ENCODE measurements around the gene PKNOX2. TPM values are rescaled to one million over a fixed set of nuclear protein-coding genes. Genes with fewer than 3 reads are reported as not detected.

The PKNOX2 gene
- total RNA-seq, 4 donors from 2014 or later, result 0.40 to 5.9 (median 1.1) TPM; not detected in 1

GRCh38 chr11:125124618-125124992 is 39.9 kb upstream of the PKNOX2 start:
- H3K27ac ChIP-seq, result no peak overlapping the region
- TF ChIP-seq CTCF (IDR thresholded peaks at IDR 0.05) (no peak), POLR2A (IDR thresholded peaks at IDR 0.05) (no peak)
- H3K36me3 ChIP-seq, result no peaks in the 10 kb centered on the region
- H3K4me1 ChIP-seq, result peaks cover 0 to 7% (median 2%) of the 10 kb centered on the region in 3 donors
- intact Hi-C loops (cut with DNase I), result no loop called here
- no peaks in the 10 kb centered on the region for H3K9me3 ChIP-seq
- no peak overlapping the region for H3K4me3 ChIP-seq
- WGBS, 2 donors, result 84 to 88% methylated on average over 3 to 4 of the region's 4 CpGs
- DNase-seq, result no peak
- peaks cover 0 to 28% (median 0%) of the 10 kb centered on the region in 4 donors for H3K27me3 ChIP-seq

GRCh38 chr11:125128450-125128849 is 36.1 kb upstream of the PKNOX2 start:
- Histone ChIP-seq H3K4me3 (no peak overlapping the region), H3K36me3 (no peaks in the 10 kb centered on the region), H3K27ac (no peak overlapping the region), H3K4me1 (peaks cover 0 to 7% (median 2%) of the 10 kb centered on the region in 3 donors), H3K27me3 (peaks cover 0 to 28% (median 0%) of the 10 kb centered on the region in 4 donors), H3K9me3 (no peaks in the 10 kb centered on the region)
- TF ChIP-seq CTCF (IDR thresholded peaks at IDR 0.05), result no peak
- no peak for TF ChIP-seq POLR2A (IDR thresholded peaks at IDR 0.05)
- 57 to 65% methylated on average over 4 of the region's 4 CpGs for WGBS, 2 donors
- no peak for DNase-seq
- intact Hi-C loops (cut with DNase I), result no loop called here

GRCh38 chr11:125129316-125129993 is 35.1 kb upstream of the PKNOX2 start:
- Histone ChIP-seq H3K36me3 (no peaks in the 10 kb centered on the region), H3K4me1 (no peaks in the 10 kb centered on the region), H3K27ac (no peak overlapping the region), H3K4me3 (no peak overlapping the region), H3K9me3 (no peaks in the 10 kb centered on the region), H3K27me3 (peaks cover 0 to 28% (median 0%) of the 10 kb centered on the region in 4 donors)
- intact Hi-C loops (cut with DNase I), result no loop called here
- TF ChIP-seq CTCF (IDR thresholded peaks at IDR 0.05) (no peak), POLR2A (IDR thresholded peaks at IDR 0.05) (no peak)
- 77% methylated on average over 22 of the region's 22 CpGs for WGBS, 2 donors
- DNase-seq, result no peak

- TF ChIP-seq CTCF (IDR thresholded peaks at IDR 0.05) (no peak), POLR2A (IDR thresholded peaks at IDR 0.05) (no peak)
- 33 to 85% methylated on average over 1 of the region's 1 CpG for WGBS, 2 donors
- Histone ChIP-seq H3K4me1 (no peaks in the 10 kb centered on the region), H3K27ac (no peak overlapping the region), H3K4me3 (no peak overlapping the region), H3K36me3 (no peaks in the 10 kb centered on the region), H3K9me3 (no peaks in the 10 kb centered on the region), H3K27me3 (peaks cover 0 to 10% (median 0%) of the 10 kb centered on the region in 4 donors)
- DNase-seq, result no peak
- intact Hi-C loops (cut with DNase I), result no loop called here
Observed at GRCh38 chr11:125132071-125132470, 32.5 kb upstream of the PKNOX2 start.

- no peak for TF ChIP-seq CTCF (IDR thresholded peaks at IDR 0.05)
- no peak for TF ChIP-seq POLR2A (IDR thresholded peaks at IDR 0.05)
- Histone ChIP-seq H3K4me3 (no peak overlapping the region), H3K27me3 (peaks cover 0 to 6% (median 0%) of the 10 kb centered on the region in 4 donors), H3K4me1 (no peaks in the 10 kb centered on the region), H3K36me3 (no peaks in the 10 kb centered on the region), H3K9me3 (no peaks in the 10 kb centered on the region), H3K27ac (no peak overlapping the region)
- WGBS, 2 donors, result 78 to 86% methylated on average over 6 to 7 of the region's 7 CpGs
- intact Hi-C loops (cut with DNase I), result no loop called here
- no peak for DNase-seq
Observed at GRCh38 chr11:125132596-125132995, 32.0 kb upstream of the PKNOX2 start.

All from esophagus squamous epithelium (tissue), 5 donors.